Tibial nerve (tissue), 4 donors: ENCODE measurements around the gene USP35. TPM values are rescaled to one million over a fixed set of nuclear protein-coding genes. Genes with fewer than 3 reads are reported as not detected.

Experiments
- DNase-seq, 2 donors: peaks; one replicate each; pipeline ENCODE4 v3.0.0-alpha.2; 2019; ENCODE audit warnings: low spot score in 2 of 2
- H3K27ac ChIP-seq, 4 donors: fragments of 200-600 bp; sonication (generic) in 3 of 4; one replicate each; pipeline ENCODE4 v1.5.1; 2017 to 2019; ENCODE audit warnings: mild to moderate bottlenecking in 1 of 4
- H3K27me3 ChIP-seq, 2 donors: fragments of 200-600 bp; sonication (generic) in 1 of 2; one replicate each; pipeline versions ENCODE4 v1.5.1 to v1.6.0; 2017 to 2019
- H3K36me3 ChIP-seq, 3 donors: fragments of 200-600 bp; sonication (generic); one replicate each; pipeline ENCODE4 v1.5.1; 2018 to 2019
- H3K4me1 ChIP-seq, 4 donors: fragments of 200-600 bp; sonication (generic) in 3 of 4; one replicate each; pipeline ENCODE4 v1.5.1; 2017 to 2019
- H3K4me3 ChIP-seq, 4 donors: fragments of 200-600 bp; sonication (generic) in 3 of 4; one replicate each; pipeline ENCODE4 v1.5.1; 2017 to 2019; ENCODE audit warnings: mild to moderate bottlenecking in 1 of 4, moderate library complexity in 1 of 4
- H3K9me3 ChIP-seq, 4 donors: fragments of 200-600 bp; sonication (generic) in 3 of 4; one replicate each; pipeline ENCODE4 v1.5.1; 2017 to 2019
- EP300 ChIP-seq, 2 donors: sonication (generic); formaldehyde crosslinking; IDR thresholded peaks; one replicate each; pipeline ENCODE4 v1.6.1; 2017; ENCODE audit warnings: antibody characterized with exemption in 2 of 2, mild to moderate bottlenecking in 1 of 2
- POLR2A ChIP-seq, 2 donors: fragments of 450-650 bp; IDR thresholded peaks; one replicate each; pipeline ENCODE4 v1.6.1; 2017; ENCODE audit warnings: antibody characterized with exemption in 2 of 2, mild to moderate bottlenecking in 2 of 2, moderate library complexity in 2 of 2
- WGBS, 2 donors: methylation state at CpG; one replicate each; pipeline ENCODE4 v1.1.5; 2018; 5-methylcytosine and 5-hydroxymethylcytosine counted together
- total RNA-seq, 4 donors: library from RNA; depleted of rRNA; stranded (reverse); fragments of >200 nt; gene quantifications; one replicate each; pipeline ENCODE4 v1.1.0, GENCODE V29; 2016
- TF ChIP-seq, protein P1 (sequence below), 5 experiments: fragments of 200-600 bp in 3 of 5; fragments of 450-650 bp in 2 of 5; sonication (generic) in 3 of 5; IDR thresholded peaks; one replicate each; pipeline ENCODE4 v1.5.1; 2016 to 2019; ENCODE audit warnings: antibody characterized with exemption in 5 of 5, mild to moderate bottlenecking in 3 of 5, moderate library complexity in 2 of 5

Gene USP35
- total RNA-seq, 4 donors from 2014 or later: 10.9 to 23.1 (median 12.6) TPM

DNA sequence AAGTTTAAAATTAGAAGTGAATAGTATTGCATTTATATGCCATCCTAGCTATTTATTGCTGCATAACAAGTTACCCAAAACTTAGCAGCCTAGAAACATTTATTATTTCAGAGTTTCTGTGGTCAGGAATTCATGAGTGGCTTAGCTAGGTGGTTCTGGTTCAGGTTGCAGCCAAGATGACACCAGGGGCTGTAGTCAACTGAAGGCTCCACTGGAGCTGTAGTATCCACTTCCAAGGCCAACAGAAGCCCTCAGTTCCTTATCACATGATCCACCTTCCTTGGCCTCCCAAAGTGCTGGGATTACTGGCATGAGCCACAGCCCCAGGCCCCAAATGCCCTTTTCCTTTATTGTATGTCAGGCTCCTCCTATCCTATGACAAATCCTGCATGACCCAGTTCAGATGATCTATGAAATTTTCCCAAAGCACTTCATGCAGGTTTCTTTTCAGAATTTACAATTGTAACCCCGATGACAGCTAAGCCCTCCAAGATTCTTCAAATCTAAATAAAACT, 43.2 kb upstream of the USP35 start:
- Histone ChIP-seq H3K36me3 (peaks cover 0 to 4% (median 0%) of the 10 kb centered on the region in 3 donors), H3K4me1 (peaks cover 0 to 12% (median 0%) of the 10 kb centered on the region in 4 donors), H3K27me3 (no peaks in the 10 kb centered on the region), H3K27ac (no peak overlapping the region), H3K4me3 (no peak overlapping the region), H3K9me3 (no peaks in the 10 kb centered on the region)
- WGBS, 2 donors: 86 to 92% methylated on average over 1 of the region's 1 CpG
- DNase-seq: no peak
- no peak for TF ChIP-seq POLR2A (IDR thresholded peaks at IDR 0.05)
- TF ChIP-seq, protein P1, sequence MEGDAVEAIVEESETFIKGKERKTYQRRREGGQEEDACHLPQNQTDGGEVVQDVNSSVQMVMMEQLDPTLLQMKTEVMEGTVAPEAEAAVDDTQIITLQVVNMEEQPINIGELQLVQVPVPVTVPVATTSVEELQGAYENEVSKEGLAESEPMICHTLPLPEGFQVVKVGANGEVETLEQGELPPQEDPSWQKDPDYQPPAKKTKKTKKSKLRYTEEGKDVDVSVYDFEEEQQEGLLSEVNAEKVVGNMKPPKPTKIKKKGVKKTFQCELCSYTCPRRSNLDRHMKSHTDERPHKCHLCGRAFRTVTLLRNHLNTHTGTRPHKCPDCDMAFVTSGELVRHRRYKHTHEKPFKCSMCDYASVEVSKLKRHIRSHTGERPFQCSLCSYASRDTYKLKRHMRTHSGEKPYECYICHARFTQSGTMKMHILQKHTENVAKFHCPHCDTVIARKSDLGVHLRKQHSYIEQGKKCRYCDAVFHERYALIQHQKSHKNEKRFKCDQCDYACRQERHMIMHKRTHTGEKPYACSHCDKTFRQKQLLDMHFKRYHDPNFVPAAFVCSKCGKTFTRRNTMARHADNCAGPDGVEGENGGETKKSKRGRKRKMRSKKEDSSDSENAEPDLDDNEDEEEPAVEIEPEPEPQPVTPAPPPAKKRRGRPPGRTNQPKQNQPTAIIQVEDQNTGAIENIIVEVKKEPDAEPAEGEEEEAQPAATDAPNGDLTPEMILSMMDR (IDR thresholded peaks at IDR 0.05): no peak
- TF ChIP-seq EP300 (IDR thresholded peaks at IDR 0.05): no peak

- whole genome bisulfite sequencing, 2 donors: 88 to 92% methylated on average over 2 of the region's 2 CpGs
- TF ChIP-seq POLR2A (IDR thresholded peaks at IDR 0.05): no peak
- TF ChIP-seq EP300 (IDR thresholded peaks at IDR 0.05): no peak
- TF ChIP-seq, protein P1 (IDR thresholded peaks at IDR 0.05): no peak
- Histone ChIP-seq H3K36me3 (peaks cover 0 to 4% (median 0%) of the 10 kb centered on the region in 3 donors), H3K27ac (no peak overlapping the region), H3K4me3 (no peak overlapping the region), H3K9me3 (no peaks in the 10 kb centered on the region), H3K27me3 (no peaks in the 10 kb centered on the region), H3K4me1 (peaks cover 0 to 7% (median 0%) of the 10 kb centered on the region in 4 donors)
- no peak for DNase-seq
These were observed 40.9 kb upstream of the USP35 start for GRCh38 chr11:78147807-78148206.

DNA sequence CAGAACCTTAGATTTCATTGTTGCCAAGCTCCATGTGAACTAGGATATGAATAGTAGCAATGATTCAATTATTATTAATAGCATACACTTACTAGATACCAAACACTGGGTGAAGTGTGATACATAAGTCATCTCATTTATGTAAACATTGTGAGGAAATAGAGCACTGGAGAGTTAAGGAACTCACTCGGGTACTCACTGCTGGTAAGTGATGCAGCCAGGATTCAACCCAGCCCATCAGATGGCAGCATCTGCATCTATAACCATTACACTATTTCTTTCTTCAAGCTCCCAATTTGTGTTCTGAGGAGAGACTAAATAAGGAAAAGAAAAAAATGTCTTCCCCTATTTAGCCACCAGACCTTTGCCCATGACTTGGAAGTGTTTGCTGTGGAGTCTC, 39.1 kb upstream of the USP35 start:
- peak in 1 of 2 donors; percentile 43 for DNase-seq
- WGBS, 2 donors: 12 to 15% methylated on average over 1 of the region's 1 CpG
- Histone ChIP-seq H3K27ac (no peak overlapping the region), H3K9me3 (no peaks in the 10 kb centered on the region), H3K27me3 (no peaks in the 10 kb centered on the region), H3K4me3 (no peak overlapping the region), H3K36me3 (no peaks in the 10 kb centered on the region), H3K4me1 (peaks cover 0 to 7% (median 0%) of the 10 kb centered on the region in 4 donors)
- TF ChIP-seq EP300 (IDR thresholded peaks at IDR 0.05) (no peak), POLR2A (IDR thresholded peaks at IDR 0.05) (no peak)
- TF ChIP-seq, protein P1 (IDR thresholded peaks at IDR 0.05): peak in 3 of 5 experiments; percentile 10 to 45 (median 14)

DNA sequence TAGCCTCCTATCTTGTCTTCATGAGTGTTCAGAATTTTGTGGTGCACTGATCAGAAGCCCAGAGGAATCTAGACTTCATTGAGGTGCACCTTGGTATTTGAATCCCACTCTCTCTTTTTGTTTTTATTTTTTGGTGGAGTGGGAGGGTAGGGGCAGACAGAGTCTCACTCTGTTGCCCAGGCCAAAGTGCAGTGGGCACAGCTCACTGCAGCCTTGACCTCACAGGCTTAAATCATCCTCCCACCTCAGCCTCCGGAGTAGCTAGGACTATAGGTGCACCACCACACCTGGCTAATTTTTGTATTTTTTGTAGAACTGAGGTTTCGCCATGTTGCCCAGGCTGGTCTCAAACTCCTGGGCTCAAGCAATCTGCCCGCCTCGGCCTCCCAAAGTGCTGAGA, 38.4 kb upstream of the USP35 start:
- 82 to 90% methylated on average over 4 of the region's 4 CpGs for whole genome bisulfite sequencing, 2 donors

DNA sequence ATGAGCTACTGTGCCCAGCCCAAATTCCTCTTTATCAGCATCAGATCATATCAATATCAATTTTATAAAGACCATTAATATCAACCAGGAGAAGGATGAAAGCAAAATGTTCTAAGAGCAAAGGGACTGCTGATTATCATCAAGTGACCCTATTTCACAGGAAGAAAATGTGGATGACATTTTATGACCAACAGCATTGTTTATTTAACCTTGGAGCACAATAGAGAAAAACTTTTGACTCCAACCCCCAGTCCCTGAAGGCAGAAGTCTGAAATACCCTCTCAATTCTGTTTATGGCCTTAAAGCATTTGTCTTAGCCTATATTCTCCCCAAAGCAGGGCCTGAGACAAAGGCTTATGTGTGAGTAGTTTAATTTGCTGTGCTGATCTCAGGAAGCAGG, 38.0 kb upstream of the USP35 start:
- H3K4me3 ChIP-seq: no peak overlapping the region
- H3K27me3 ChIP-seq: no peaks in the 10 kb centered on the region
- H3K9me3 ChIP-seq: no peaks in the 10 kb centered on the region
- H3K27ac ChIP-seq: no peak overlapping the region
- no peak for DNase-seq
- TF ChIP-seq, protein P1 (IDR thresholded peaks at IDR 0.05): no peak
- TF ChIP-seq POLR2A (IDR thresholded peaks at IDR 0.05) (no peak), EP300 (IDR thresholded peaks at IDR 0.05) (no peak)
- H3K4me1 ChIP-seq: peaks cover 0 to 7% (median 0%) of the 10 kb centered on the region in 4 donors
- no peaks in the 10 kb centered on the region for H3K36me3 ChIP-seq

More for the DNA sequence above, 38.4 kb upstream of the USP35 start:
- DNase-seq: no peak
- Histone ChIP-seq H3K4me1 (peaks cover 0 to 7% (median 0%) of the 10 kb centered on the region in 4 donors), H3K36me3 (no peaks in the 10 kb centered on the region), H3K27me3 (no peaks in the 10 kb centered on the region), H3K4me3 (no peak overlapping the region), H3K9me3 (no peaks in the 10 kb centered on the region), H3K27ac (no peak overlapping the region)
- TF ChIP-seq EP300 (IDR thresholded peaks at IDR 0.05) (no peak), POLR2A (IDR thresholded peaks at IDR 0.05) (no peak)
- TF ChIP-seq, protein P1 (IDR thresholded peaks at IDR 0.05): no peak
